ENCODE results near the gene HSPA1L. TPM values are rescaled to one million over a fixed set of nuclear protein-coding genes. Genes with fewer than 3 reads are reported as not detected.
"Not testable (repeated sequence)": the region's sequence is repeated elsewhere in the genome, so short reads cannot be mapped to it uniquely, and the experiment has no call there.

Gene HSPA1L
- total RNA-seq: not detected

DNA sequence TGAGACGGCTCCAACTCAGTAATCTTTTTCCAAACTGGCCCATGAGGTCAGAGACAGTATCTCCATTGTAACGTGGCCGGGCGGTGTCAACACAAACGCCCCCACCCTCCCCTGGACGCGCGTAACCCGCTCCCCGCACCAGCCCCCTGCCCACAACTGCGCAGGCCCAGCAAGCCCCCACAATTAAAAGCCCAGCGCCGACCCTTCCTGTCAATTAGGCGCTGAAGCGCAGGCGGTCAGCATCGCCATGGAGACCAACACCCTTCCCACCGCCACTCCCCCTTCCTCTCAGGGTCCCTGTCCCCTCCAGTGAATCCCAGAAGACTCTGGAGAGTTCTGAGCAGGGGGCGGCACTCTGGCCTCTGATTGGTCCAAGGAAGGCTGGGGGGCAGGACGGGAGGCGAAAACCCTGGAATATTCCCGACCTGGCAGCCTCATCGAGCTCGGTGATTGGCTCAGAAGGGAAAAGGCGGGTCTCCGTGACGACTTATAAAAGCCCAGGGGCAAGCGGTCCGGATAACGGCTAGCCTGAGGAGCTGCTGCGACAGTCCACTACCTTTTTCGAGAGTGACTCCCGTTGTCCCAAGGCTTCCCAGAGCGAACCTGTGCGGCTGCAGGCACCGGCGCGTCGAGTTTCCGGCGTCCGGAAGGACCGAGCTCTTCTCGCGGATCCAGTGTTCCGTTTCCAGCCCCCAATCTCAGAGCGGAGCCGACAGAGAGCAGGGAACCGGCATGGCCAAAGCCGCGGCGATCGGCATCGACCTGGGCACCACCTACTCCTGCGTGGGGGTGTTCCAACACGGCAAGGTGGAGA is at the start of gene HSPA1L, which contains the start of gene HSPA1A:
Gene HSPA1L (minus strand): TSS at position 259 of the 814 bp plus-strand sequence. CDS start 3,311 bp downstream, outside the sequence.
Gene HSPA1A (plus strand): TSS at position 519 of the 814 bp plus-strand sequence. CDS start 214 bp downstream, at position 733.
- Histone ChIP-seq H3K27ac (peak within 1 kb of the TSS; percentile 96), H3K36me3 (no peaks in the 10 kb centered on the region), H3K9me3 (no peaks in the 10 kb centered on the region), H3K4me3 (peak within 1 kb of the TSS; percentile 50 to 72), H3K27me3 (no peaks in the 10 kb centered on the region), H3K4me1 (peaks cover 7 to 24% of the 10 kb centered on the region in 2 donors)
- DNase-seq (ENCODE audit: low spot score in 2 of 2): peak; percentile 90 to 98
- intact Hi-C loops (cut with DNase I): loop anchor here (2.0 to 10.0 kb wide), 2 partner anchors 20 to 1160 kb away; partner anchors contain the start of gene VARS1
- TF ChIP-seq, protein P1, sequence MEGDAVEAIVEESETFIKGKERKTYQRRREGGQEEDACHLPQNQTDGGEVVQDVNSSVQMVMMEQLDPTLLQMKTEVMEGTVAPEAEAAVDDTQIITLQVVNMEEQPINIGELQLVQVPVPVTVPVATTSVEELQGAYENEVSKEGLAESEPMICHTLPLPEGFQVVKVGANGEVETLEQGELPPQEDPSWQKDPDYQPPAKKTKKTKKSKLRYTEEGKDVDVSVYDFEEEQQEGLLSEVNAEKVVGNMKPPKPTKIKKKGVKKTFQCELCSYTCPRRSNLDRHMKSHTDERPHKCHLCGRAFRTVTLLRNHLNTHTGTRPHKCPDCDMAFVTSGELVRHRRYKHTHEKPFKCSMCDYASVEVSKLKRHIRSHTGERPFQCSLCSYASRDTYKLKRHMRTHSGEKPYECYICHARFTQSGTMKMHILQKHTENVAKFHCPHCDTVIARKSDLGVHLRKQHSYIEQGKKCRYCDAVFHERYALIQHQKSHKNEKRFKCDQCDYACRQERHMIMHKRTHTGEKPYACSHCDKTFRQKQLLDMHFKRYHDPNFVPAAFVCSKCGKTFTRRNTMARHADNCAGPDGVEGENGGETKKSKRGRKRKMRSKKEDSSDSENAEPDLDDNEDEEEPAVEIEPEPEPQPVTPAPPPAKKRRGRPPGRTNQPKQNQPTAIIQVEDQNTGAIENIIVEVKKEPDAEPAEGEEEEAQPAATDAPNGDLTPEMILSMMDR (IDR thresholded peaks at IDR 0.05): no peak

- no peak overlapping the region for H3K4me3 ChIP-seq
- H3K9me3 ChIP-seq: no peaks in the 10 kb centered on the region
- H3K27me3 ChIP-seq: no peaks in the 10 kb centered on the region
- intact Hi-C loops (cut with DNase I): no loop called here
- DNase-seq (ENCODE audit: low spot score in 2 of 2): no peak
- TF ChIP-seq, protein P1 (IDR thresholded peaks at IDR 0.05): no peak
- H3K4me1 ChIP-seq: peaks cover 0 to 13% of the 10 kb centered on the region in 2 donors
- peaks cover 6 to 11% of the 10 kb centered on the region in 2 donors for H3K36me3 ChIP-seq
- H3K27ac ChIP-seq: no peak overlapping the region
Measured at GRCh38 chr6:31864818-31865204, 49.7 kb upstream of the HSPA1L start.

- Histone ChIP-seq H3K4me1 (peaks cover 0 to 13% of the 10 kb centered on the region in 2 donors), H3K4me3 (peak overlapping the region; percentile 60 to 88), H3K27ac (peak overlapping the region; percentile 76 to 86), H3K36me3 (peaks cover 10 to 17% of the 10 kb centered on the region in 2 donors)
- intact Hi-C loops (cut with DNase I); H3K27me3 ChIP-seq; DNase-seq (ENCODE audit: low spot score in 2 of 2); H3K9me3 ChIP-seq: not testable (repeated sequence)
Measured at GRCh38 chr6:31864123-31864562, 49.1 kb upstream of the HSPA1L start.

- Histone ChIP-seq H3K36me3 (peaks cover 10 to 31% of the 10 kb centered on the region in 2 donors), H3K27ac (peak within 1 kb of the TSS; percentile 89 to 93), H3K9me3 (no peaks in the 10 kb centered on the region), H3K4me1 (peaks cover 0 to 13% of the 10 kb centered on the region in 2 donors), H3K4me3 (peak within 1 kb of the TSS; percentile 60 to 88), H3K27me3 (no peaks in the 10 kb centered on the region)
- TF ChIP-seq, protein P1 (IDR thresholded peaks at IDR 0.05): no peak
- intact Hi-C loops (cut with DNase I): loop anchor here (1.0 to 2.0 kb wide), 5 partner anchors 27 to 182 kb away; partner anchors contain the start of genes ABHD16A, EHMT2, LY6G5C and VARS1
- peak; percentile 100 for DNase-seq (ENCODE audit: low spot score in 2 of 2)
Measured at GRCh38 chr6:31862344-31863235, 47.5 kb upstream of the HSPA1L start, which contains the start of gene NEU1. NEU1 (minus strand) TSS chr6:31862821; CDS start chr6:31862776, 45 bp downstream.

DNA sequence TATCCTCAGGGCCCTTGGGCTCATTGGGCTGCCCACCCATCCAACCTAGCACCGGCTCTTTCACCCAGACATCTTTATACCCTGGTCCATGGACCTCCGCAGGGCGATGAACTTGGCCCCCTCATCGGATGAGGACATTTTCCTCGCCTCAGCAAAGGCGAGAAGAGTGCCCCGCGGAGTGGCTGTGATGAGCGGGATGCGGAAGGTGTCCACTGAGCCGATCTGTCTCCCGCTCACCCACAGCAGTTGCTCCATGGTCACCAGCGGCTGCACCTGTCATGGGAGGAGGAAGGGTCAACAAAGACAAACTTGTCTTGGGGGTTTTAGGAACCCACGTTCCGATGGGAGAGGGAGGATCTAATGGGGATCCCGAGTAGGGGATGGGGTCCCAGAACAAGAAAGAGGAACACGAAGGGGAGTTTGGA is 46.8 kb upstream of the HSPA1L start:
- Histone ChIP-seq H3K27me3 (no peaks in the 10 kb centered on the region), H3K9me3 (no peaks in the 10 kb centered on the region), H3K27ac (peak overlapping the region; percentile 89 to 93), H3K36me3 (peaks cover 14 to 37% of the 10 kb centered on the region in 2 donors), H3K4me3 (peak overlapping the region; percentile 59 to 88), H3K4me1 (peaks cover 0 to 13% of the 10 kb centered on the region in 2 donors)
- TF ChIP-seq, protein P1 (IDR thresholded peaks at IDR 0.05): no peak
- no peak for DNase-seq (ENCODE audit: low spot score in 2 of 2)
- intact Hi-C loops (cut with DNase I): loop anchor here (2.0 kb wide), 4 partner anchors 35 to 181 kb away; partner anchors contain the start of genes ABHD16A, EHMT2, LY6G5C and VARS1
